HG03575 (cell line): ENCODE measurements around the gene CRYGB.

Source experiments
- ATAC-seq: cut with Tn5 transposase; IDR thresholded peaks from one replicate; pipeline ENCODE4 v1.9.1; 2021; ENCODE audit not compliant: unreplicated experiment, insufficient number of reproducible peaks, low FRiP score; ENCODE audit errors: extremely low read depth

CRYGB gene

DNA sequence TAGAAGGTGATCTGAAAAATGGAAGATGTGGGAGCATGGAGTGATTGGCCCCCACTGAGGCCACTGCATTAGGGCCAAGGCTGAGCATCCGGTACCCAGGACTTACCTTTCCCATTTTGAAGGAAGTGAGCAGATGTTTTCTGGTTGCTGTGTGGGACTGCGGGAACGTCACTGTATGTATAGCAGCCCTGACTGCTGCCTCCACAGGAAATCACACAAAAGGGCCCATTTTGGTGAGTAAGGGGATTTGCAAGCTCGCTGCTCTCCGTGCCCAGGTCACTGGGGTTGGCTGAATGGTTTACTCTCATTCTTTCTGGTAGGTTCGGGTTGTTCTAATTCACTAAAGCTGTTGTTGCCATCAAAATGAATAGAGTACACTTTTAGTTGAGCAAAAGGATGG lies at the start of gene CRYGB:
Gene CRYGB (minus strand): TSS at position 153 of the 400 bp plus-strand sequence. CDS start 38 bp downstream, at position 115.
- no peak for ATAC-seq

DNA sequence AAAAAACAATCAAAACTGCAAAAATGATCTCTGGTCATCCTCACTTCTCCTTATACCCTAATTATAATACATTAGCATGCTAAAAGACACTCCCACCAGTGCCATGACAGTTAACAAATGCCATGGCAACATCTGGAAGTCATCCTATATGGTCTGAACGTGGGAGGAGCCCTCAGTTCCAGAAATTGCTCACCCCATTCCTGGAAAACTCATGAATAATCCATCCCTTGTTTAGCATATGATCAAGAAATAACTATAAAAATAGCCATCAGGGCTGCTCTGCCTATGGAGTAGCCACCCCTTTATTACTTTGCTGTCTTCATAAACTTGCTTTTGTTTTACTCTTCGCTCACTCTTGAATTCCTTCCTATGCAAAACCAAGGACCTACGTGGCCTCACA lies 49.6 kb upstream of the CRYGB start:
- no peak for ATAC-seq

DNA sequence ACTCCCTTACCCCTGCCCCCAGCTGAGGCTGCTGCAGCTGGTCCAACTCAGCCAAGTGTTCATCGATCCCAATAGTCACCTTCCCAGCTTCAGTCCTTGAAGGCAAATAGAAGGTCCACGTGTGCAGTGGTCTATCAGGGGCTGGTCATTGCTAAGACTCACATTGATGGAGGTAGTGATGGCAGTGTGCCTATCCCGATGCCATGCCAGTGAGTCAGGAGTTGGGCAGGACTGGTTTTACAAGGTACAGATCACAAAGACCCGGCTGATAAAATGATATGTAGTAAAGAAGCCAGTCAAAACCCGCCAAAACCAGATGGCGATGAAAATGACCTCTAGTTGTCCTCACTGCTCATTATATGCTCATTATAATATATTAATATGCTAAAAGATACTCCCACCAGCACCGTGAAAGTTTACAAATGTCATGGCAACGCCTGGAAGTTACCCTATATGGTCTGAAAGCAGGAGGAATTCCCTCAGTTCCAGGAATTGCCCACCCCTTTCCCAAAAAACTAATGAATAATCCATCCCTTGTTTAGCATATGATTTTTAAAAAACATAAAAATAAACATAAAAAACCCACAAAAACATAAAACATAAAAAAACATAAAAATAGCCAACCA lies 46.8 kb upstream of the CRYGB start:
- no peak for ATAC-seq

GRCh38 chr2:208189810-208190503 lies 44.0 kb upstream of the CRYGB start, which contains the start of gene C2orf80:
C2orf80 (minus strand) TSS chr2:208190030; CDS start chr2:208186986, 3,044 bp downstream.
- no peak for ATAC-seq

- ATAC-seq = no peak
Observed at GRCh38 chr2:208189069-208189809, 43.3 kb upstream of the CRYGB start.

DNA sequence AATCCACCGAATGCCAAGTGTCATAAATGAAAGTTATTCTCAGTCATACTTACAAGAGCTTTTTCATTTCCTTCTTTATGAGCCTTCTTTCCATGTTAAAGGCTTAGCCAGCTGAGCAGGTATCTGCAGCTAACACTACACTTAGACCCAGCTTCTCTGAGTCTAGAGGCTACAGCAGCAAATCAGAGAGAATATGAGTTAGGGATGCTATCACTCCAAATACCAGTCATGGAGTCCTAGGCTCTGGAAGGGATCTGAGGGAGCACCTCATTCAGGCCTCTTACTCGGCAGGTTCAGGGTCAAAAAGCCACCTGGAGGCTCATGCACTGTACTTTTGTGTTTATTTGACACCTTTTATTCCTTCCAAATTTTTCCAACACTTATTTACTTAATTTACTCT lies 40.9 kb upstream of the CRYGB start:
- ATAC-seq = no peak

GRCh38 chr2:208186465-208186864 lies 40.5 kb upstream of the CRYGB start:
- ATAC-seq = no peak

GRCh38 chr2:208183972-208184705 lies 38.2 kb upstream of the CRYGB start:
- ATAC-seq = no peak

- no peak for ATAC-seq
Observed at GRCh38 chr2:208183526-208183925, 37.6 kb upstream of the CRYGB start.

DNA sequence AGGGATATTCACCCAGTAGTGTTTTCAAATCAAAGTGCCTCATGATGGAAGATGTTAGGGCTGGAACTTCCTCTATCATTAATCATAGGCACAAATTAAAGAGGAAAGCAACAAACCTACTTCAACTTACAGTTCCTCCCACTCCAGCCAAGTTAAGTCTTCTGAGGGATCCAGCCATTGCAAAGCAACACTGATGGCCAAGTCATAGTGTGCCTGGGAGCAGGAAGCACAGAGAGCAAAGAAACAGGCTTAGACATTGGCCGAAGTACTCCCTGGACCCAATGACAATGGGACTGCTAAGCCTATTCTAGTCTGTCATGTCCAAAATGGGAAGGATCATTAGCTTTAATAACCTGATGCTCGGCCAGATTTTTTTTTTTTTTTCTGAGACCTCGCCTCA lies 36.9 kb upstream of the CRYGB start:
- no peak for ATAC-seq

DNA sequence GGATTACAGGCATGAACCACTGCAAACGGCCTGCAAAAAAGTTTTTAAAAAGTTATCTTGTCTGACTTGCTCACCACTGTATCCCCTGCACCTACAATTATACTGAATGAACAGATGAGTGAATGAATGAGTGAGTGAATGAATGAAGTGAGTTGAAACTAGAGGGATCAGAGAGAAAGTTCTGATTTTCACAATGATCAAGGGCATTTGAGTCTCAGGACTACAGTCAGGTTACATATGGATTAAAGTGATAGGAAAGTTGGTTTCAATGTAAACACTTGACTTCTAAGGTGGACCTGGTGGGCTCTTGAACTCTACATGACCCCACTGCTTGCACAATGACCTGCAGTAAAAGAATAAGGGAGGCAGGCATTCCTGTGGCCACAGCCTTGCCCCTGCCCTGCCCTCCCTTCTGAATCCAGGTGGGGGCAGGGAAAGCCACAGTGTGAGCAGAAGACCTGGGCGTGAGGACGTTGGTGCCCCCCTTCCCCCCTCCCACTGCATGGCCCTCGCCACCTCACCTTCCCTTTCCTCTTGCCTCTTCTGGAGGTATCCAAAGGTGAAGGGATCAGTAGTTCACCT lies 33.2 kb upstream of the CRYGB start:
- no peak for ATAC-seq

- no peak for ATAC-seq
Observed at GRCh38 chr2:208175840-208176153, 29.8 kb upstream of the CRYGB start.

- peak; percentile 100 for ATAC-seq
Observed at GRCh38 chr2:208175069-208175839, 29.3 kb upstream of the CRYGB start.

- ATAC-seq = no peak
Observed at GRCh38 chr2:208174144-208174543, 28.2 kb upstream of the CRYGB start.

DNA sequence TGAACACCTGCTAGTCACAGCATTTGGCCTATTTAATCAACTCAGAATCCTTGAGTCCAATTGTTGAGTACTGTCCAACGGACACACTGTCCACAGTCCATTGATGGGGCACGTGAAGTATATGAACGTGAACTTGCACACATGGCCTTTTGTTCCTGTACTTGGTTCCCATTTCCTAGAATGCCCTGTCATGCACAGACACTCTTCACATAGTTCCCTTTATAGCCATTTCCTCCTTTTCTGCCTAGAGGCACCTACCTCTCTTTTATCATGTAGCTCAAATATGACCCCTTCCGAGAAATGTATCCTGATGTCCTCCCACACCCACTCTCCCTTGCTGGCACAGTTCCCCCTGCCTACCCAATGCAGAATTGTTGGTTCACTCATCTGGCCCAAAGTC lies 26.2 kb upstream of the CRYGB start:
- ATAC-seq = no peak

DNA sequence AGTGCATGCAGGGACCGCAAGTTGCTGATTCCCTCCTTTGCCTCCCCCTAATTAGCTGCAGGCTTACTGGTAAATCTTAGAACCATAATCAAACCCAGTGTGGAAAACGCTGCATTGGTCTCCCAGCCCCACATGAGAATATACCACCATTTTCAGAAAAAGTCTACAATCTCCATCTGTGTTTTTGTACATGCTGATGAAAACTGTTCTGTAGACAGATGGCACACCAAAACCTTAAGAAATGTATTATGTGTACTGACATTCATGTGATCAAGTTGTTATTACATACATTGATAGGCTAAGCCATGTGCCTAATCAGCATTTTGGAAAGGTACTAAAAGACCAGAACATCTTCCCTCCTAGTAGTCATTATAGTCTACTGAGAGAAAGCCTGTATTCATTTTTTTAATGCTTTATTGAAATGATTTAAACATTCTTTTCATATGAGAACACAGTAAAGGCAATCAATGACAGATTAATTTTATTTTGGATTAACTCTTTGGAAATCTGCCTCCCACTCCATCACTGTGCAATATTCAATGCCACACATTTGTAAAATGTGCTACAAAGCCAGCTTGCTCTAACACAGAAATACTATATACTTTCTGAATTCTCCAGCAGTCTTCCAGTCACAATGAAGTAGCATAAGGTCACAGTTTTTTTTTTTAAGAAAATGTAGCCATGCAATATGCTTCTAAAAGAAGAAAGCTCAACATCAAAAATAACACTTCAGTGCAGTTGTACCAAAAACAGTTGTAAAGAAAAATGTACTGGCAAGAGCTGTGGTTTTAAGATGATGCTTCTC lies 19.2 kb upstream of the CRYGB start:
- ATAC-seq = no peak

GRCh38 chr2:208163489-208163888 lies 17.5 kb upstream of the CRYGB start, which contains the start of gene CRYGA:
CRYGA (minus strand) TSS chr2:208163589; CDS start chr2:208163556, 33 bp downstream.
- ATAC-seq = no peak

- no peak for ATAC-seq
Observed at GRCh38 chr2:208156439-208156838, 10.5 kb upstream of the CRYGB start.
